CD4-positive, alpha-beta T cell treated with Interleukin-4 for 4 hours (primary cell): ENCODE measurements around the gene PDCD11.

Source experiments
- DNase-seq: peaks from one replicate; pipeline ENCODE4 v3.0.0-alpha.2; 2020

PDCD11 gene

GRCh38 chr10:103419101-103419500 lies 22.7 kb downstream of the PDCD11 start:
- DNase-seq = no peak

- DNase-seq = no peak
These were observed 27.3 kb downstream of the PDCD11 start for GRCh38 chr10:103423748-103424147.

GRCh38 chr10:103427866-103428265 lies 31.4 kb downstream of the PDCD11 start:
- no peak for DNase-seq

- no peak for DNase-seq
These were observed 32.7 kb downstream of the PDCD11 start for GRCh38 chr10:103428989-103429643.

GRCh38 chr10:103429647-103430046 lies 33.2 kb downstream of the PDCD11 start:
- DNase-seq = peak; percentile 29

GRCh38 chr10:103431902-103432301 lies 35.5 kb downstream of the PDCD11 start:
- DNase-seq = no peak

GRCh38 chr10:103433858-103434257 lies 37.4 kb downstream of the PDCD11 start:
- no peak for DNase-seq

GRCh38 chr10:103439776-103440175 lies 43.4 kb downstream of the PDCD11 start:
- no peak for DNase-seq

- no peak for DNase-seq
These were observed 44.0 kb downstream of the PDCD11 start for GRCh38 chr10:103440416-103440815.

GRCh38 chr10:103441206-103441605 lies 44.8 kb downstream of the PDCD11 start:
- no peak for DNase-seq

- no peak for DNase-seq
These were observed 45.2 kb downstream of the PDCD11 start for GRCh38 chr10:103441611-103442010.

- DNase-seq = no peak
These were observed 45.6 kb downstream of the PDCD11 start for GRCh38 chr10:103442031-103442461.

GRCh38 chr10:103443475-103444185 lies 47.2 kb downstream of the PDCD11 start:
- DNase-seq = no peak

GRCh38 chr10:103444478-103444877 lies 48.1 kb downstream of the PDCD11 start:
- DNase-seq = no peak

- no peak for DNase-seq
These were observed 48.9 kb downstream of the PDCD11 start for GRCh38 chr10:103445366-103445765.

GRCh38 chr10:103445767-103446567 lies 49.5 kb downstream of the PDCD11 start:
- no peak for DNase-seq

- DNase-seq = no peak
These were observed 50.8 kb downstream of the PDCD11 start for GRCh38 chr10:103447187-103447586.

- DNase-seq = no peak
These were observed 52.3 kb downstream of the PDCD11 start for GRCh38 chr10:103448746-103449145.

GRCh38 chr10:103449208-103450144 lies 53.0 kb downstream of the PDCD11 start:
- no peak for DNase-seq

GRCh38 chr10:103450201-103450695 lies 53.8 kb downstream of the PDCD11 start:
- no peak for DNase-seq

- peak; percentile 56 for DNase-seq
These were observed 54.8 kb downstream of the PDCD11 start for GRCh38 chr10:103451091-103451813.
